ENCODE measurements around the gene SLC16A2.

SLC16A2 gene

DNA sequence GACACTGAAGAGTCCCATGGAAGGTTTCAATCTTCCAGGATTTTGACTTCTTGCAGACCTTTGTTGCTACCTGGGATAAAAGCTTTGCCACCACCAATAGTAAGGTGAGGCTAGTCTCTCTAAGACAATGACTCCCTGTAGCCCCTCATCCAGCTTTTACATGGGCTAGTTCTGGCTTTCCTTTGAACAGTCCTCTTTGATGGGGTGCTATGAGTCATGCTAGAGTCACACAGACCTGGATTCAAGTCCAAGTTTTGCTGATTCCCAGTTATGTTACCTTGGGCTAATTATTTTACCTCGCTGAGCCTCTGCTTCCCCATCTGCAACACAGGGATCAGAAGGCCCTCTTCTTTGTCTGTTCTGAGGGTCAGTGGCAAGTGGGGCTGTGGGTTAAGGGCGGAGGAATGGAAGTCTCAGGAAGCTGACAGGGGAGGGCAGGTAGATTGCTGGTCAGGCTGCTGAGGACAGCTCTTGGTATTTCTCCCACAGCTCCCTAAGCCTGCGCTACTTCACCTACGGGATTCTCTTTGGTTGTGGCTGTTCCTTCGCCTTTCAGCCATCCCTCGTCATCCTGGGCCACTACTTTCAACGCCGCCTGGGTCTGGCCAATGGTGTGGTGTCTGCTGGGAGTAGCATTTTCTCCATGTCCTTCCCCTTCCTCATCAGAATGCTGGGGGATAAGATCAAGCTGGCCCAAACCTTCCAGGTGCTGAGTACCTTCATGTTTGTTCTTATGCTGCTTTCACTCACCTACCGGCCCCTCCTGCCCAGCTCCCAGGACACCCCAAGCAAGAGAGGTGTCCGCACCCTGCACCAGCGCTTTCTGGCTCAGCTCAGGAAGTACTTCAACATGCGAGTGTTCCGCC, 102.8 kb downstream of the SLC16A2 start:
- Histone ChIP-seq H3K4me3 (ENCODE audit: control insufficient read depth in 1 of 7, extremely low read depth in 1 of 7, insufficient read depth in 4 of 7, low read depth in 2 of 7, low read length in 6 of 7) (no peak overlapping the region), H3K4me1 (ENCODE audit: control extremely low read depth in 1 of 4, control insufficient read depth in 4 of 4, insufficient read depth in 4 of 4, low read length in 3 of 4) (no peaks in the 10 kb centered on the region), H3K27ac (ENCODE audit: insufficient read depth in 1 of 2, low read depth in 1 of 2, low read length in 2 of 2, poor library complexity in 1 of 2, severe bottlenecking in 2 of 2) (no peak overlapping the region), H3K36me3 (ENCODE audit: control insufficient read depth in 4 of 4, insufficient read depth in 4 of 4, low read length in 3 of 4) (no peaks in the 10 kb centered on the region), H3K27me3 (replicated peaks in 2 of 5; ENCODE audit: control insufficient read depth in 4 of 5, insufficient read depth in 5 of 5, low read length in 4 of 5) (peaks cover 0 to 5% (median 0%) of the 10 kb centered on the region in 5 experiments), H3K9me3 (ENCODE audit: control extremely low read depth in 1 of 5, control insufficient read depth in 4 of 5, insufficient read depth in 2 of 5, low read depth in 1 of 5, low read length in 4 of 5) (no peaks in the 10 kb centered on the region)
- ChIA-PET POLR2A (no interaction called here), CTCF (no interaction called here)
- WGBS (ENCODE audit: insufficient coverage): 98% methylated on average over 8 of the region's 13 CpGs
- no peak for DNase-seq

DNA sequence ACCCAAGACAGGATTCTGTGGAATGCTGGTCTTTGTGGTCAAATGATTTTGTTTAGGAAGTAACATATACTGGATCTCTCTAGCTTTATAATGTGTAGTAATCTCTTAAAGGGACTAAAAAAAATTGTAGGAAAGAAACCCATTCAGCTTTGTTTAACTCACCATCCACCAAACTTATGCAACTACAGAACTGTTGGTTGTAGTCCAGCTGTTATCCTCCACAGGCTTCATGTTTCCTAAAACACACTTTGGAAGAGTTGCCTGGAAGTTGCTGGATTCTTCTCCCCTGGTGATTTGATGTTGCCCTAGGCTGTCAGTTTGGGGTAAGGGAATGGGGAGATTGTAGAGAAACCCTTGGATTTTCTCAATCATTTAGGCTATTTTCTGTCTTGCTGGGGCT, 103.8 kb downstream of the SLC16A2 start:
- CTCF ChIA-PET: no interaction called here
- DNase-seq: no peak
- no peak overlapping the region for H3K27ac ChIP-seq (ENCODE audit: insufficient read depth in 1 of 2, low read depth in 1 of 2, low read length in 2 of 2, poor library complexity in 1 of 2, severe bottlenecking in 2 of 2)

DNA sequence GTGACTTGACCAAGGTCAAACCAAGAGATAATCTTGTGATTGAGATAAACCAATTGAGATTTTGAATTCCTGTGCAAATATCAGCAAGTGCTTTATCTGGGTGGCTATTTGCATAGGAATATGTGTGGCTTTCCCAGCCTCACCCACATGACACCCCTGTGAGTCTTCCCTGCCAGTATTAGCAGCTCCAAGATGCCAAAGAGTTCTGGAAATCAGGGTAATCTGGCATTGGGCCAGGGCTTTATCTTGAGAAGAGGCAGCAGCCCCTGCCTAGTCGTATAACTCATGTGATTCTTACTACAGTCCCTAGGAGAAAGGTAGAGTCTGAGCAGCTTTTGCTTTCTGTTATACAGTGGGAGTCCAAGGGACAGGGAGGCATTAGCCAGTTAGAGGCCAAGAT, 105.5 kb downstream of the SLC16A2 start:
- no peak for DNase-seq
- Histone ChIP-seq H3K36me3 (ENCODE audit: control insufficient read depth in 4 of 4, insufficient read depth in 4 of 4, low read length in 3 of 4) (no peaks in the 10 kb centered on the region), H3K4me1 (ENCODE audit: control extremely low read depth in 1 of 4, control insufficient read depth in 4 of 4, insufficient read depth in 4 of 4, low read length in 3 of 4) (no peaks in the 10 kb centered on the region), H3K4me3 (ENCODE audit: control insufficient read depth in 1 of 7, extremely low read depth in 1 of 7, insufficient read depth in 4 of 7, low read depth in 2 of 7, low read length in 6 of 7) (no peak overlapping the region), H3K9me3 (ENCODE audit: control extremely low read depth in 1 of 5, control insufficient read depth in 4 of 5, insufficient read depth in 2 of 5, low read depth in 1 of 5, low read length in 4 of 5) (no peaks in the 10 kb centered on the region), H3K27me3 (replicated peaks in 2 of 5; ENCODE audit: control insufficient read depth in 4 of 5, insufficient read depth in 5 of 5, low read length in 4 of 5) (peaks cover 0 to 5% (median 0%) of the 10 kb centered on the region in 5 experiments), H3K27ac (ENCODE audit: insufficient read depth in 1 of 2, low read depth in 1 of 2, low read length in 2 of 2, poor library complexity in 1 of 2, severe bottlenecking in 2 of 2) (no peak overlapping the region)
- CTCF ChIA-PET: interaction anchor here (1.7 kb wide), 1 partner anchor 34 kb away, joined by 4 read pairs; no protein-coding TSS in a partner anchor
- POLR2A ChIA-PET: no interaction called here
- WGBS (ENCODE audit: insufficient coverage): 40% methylated on average over 1 of the region's 1 CpG

More for the DNA sequence above, 103.8 kb downstream of the SLC16A2 start:
- H3K4me3 ChIP-seq (ENCODE audit: control insufficient read depth in 1 of 7, extremely low read depth in 1 of 7, insufficient read depth in 4 of 7, low read depth in 2 of 7, low read length in 6 of 7): no peak overlapping the region
- no peaks in the 10 kb centered on the region for H3K4me1 ChIP-seq (ENCODE audit: control extremely low read depth in 1 of 4, control insufficient read depth in 4 of 4, insufficient read depth in 4 of 4, low read length in 3 of 4)
- H3K9me3 ChIP-seq (ENCODE audit: control extremely low read depth in 1 of 5, control insufficient read depth in 4 of 5, insufficient read depth in 2 of 5, low read depth in 1 of 5, low read length in 4 of 5): no peaks in the 10 kb centered on the region
- H3K27me3 ChIP-seq (replicated peaks in 2 of 5; ENCODE audit: control insufficient read depth in 4 of 5, insufficient read depth in 5 of 5, low read length in 4 of 5): peaks cover 0 to 5% (median 0%) of the 10 kb centered on the region in 5 experiments
- no peaks in the 10 kb centered on the region for H3K36me3 ChIP-seq (ENCODE audit: control insufficient read depth in 4 of 4, insufficient read depth in 4 of 4, low read length in 3 of 4)
- POLR2A ChIA-PET: no interaction called here

DNA sequence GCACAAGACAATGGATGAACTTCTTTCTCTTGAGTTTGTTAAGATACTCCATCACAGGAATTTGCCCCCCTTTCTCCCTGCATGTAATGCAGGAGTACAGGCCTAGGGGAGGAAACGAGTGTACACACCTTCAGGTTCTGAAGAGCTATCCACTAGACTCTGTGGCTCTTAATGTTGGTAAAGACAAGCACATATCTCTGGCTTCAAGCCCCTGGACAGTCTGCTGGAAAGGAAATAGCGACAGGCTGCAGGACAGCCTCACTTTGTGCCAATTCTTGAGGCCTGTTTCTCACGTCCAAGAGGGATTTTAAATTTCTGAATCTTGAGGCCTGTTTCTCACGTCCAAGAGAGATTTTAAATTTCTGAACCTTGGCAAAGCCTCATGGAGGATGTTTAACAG, 106.1 kb downstream of the SLC16A2 start:
- peaks cover 0 to 5% (median 0%) of the 10 kb centered on the region in 5 experiments for H3K27me3 ChIP-seq (replicated peaks in 2 of 5; ENCODE audit: control insufficient read depth in 4 of 5, insufficient read depth in 5 of 5, low read length in 4 of 5)
- no peaks in the 10 kb centered on the region for H3K4me1 ChIP-seq (ENCODE audit: control extremely low read depth in 1 of 4, control insufficient read depth in 4 of 4, insufficient read depth in 4 of 4, low read length in 3 of 4)
- ChIA-PET CTCF (interaction anchor here (1.7 kb wide), 1 partner anchor 34 kb away, joined by 4 read pairs; no protein-coding TSS in a partner anchor), POLR2A (no interaction called here)
- WGBS (ENCODE audit: insufficient coverage): 82% methylated on average over 2 of the region's 4 CpGs
- no peaks in the 10 kb centered on the region for H3K36me3 ChIP-seq (ENCODE audit: control insufficient read depth in 4 of 4, insufficient read depth in 4 of 4, low read length in 3 of 4)
- no peaks in the 10 kb centered on the region for H3K9me3 ChIP-seq (ENCODE audit: control extremely low read depth in 1 of 5, control insufficient read depth in 4 of 5, insufficient read depth in 2 of 5, low read depth in 1 of 5, low read length in 4 of 5)
- H3K27ac ChIP-seq (ENCODE audit: insufficient read depth in 1 of 2, low read depth in 1 of 2, low read length in 2 of 2, poor library complexity in 1 of 2, severe bottlenecking in 2 of 2): no peak overlapping the region
- no peak for DNase-seq
- no peak overlapping the region for H3K4me3 ChIP-seq (ENCODE audit: control insufficient read depth in 1 of 7, extremely low read depth in 1 of 7, insufficient read depth in 4 of 7, low read depth in 2 of 7, low read length in 6 of 7)

DNA sequence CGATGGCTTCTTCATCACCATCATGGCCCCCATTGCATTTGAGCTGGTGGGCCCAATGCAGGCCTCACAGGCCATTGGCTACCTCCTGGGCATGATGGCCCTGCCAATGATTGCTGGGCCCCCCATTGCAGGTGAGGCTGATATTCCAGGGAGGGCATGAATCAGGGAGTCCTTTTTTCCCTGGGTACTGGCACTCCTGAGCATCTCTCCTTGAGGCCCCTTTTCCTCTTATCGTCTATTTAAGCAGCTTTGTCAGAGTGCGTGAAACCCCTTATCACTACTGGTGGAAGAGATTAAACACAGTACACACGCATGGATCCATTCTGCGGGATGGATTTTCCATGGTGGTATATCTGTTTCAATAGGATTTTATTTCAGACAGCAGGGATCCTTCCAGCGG, 108.0 kb downstream of the SLC16A2 start:
- CTCF ChIA-PET: no interaction called here

DNA sequence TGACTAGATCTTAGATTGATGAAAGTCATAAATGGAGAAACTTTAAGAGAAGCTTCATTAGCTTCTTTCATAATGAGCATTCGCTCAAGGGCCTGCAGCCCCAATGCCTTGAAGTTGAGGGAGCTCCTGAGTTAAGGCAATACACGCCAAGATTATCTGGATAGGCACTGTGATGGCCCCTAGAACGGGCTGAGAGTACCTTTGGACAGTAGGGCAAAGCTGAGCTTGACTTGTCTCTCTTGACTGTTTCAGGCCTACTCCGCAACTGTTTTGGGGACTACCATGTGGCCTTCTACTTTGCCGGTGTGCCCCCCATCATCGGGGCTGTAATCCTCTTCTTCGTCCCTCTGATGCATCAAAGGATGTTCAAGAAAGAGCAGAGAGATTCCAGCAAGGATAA, 109.8 kb downstream of the SLC16A2 start:
- ChIA-PET POLR2A (no interaction called here), CTCF (interaction anchor here (1.1 to 1.2 kb wide), 2 partner anchors 8 to 16 kb away, joined by 3 read pairs; no protein-coding TSS in a partner anchor)
- no peaks in the 10 kb centered on the region for H3K27me3 ChIP-seq (replicated peaks in 2 of 5; ENCODE audit: control insufficient read depth in 4 of 5, insufficient read depth in 5 of 5, low read length in 4 of 5)
- H3K4me3 ChIP-seq (ENCODE audit: control insufficient read depth in 1 of 7, extremely low read depth in 1 of 7, insufficient read depth in 4 of 7, low read depth in 2 of 7, low read length in 6 of 7): no peak overlapping the region
- H3K9me3 ChIP-seq (ENCODE audit: control extremely low read depth in 1 of 5, control insufficient read depth in 4 of 5, insufficient read depth in 2 of 5, low read depth in 1 of 5, low read length in 4 of 5): no peaks in the 10 kb centered on the region
- no peak for DNase-seq
- peaks cover 0 to 8% (median 4%) of the 10 kb centered on the region in 4 experiments for H3K4me1 ChIP-seq (ENCODE audit: control extremely low read depth in 1 of 4, control insufficient read depth in 4 of 4, insufficient read depth in 4 of 4, low read length in 3 of 4)
- no peaks in the 10 kb centered on the region for H3K36me3 ChIP-seq (ENCODE audit: control insufficient read depth in 4 of 4, insufficient read depth in 4 of 4, low read length in 3 of 4)
- H3K27ac ChIP-seq (ENCODE audit: insufficient read depth in 1 of 2, low read depth in 1 of 2, low read length in 2 of 2, poor library complexity in 1 of 2, severe bottlenecking in 2 of 2): no peak overlapping the region
- 95% methylated on average over 7 of the region's 7 CpGs for WGBS (ENCODE audit: insufficient coverage)

More for the DNA sequence above, 108.0 kb downstream of the SLC16A2 start:
- Histone ChIP-seq H3K27ac (ENCODE audit: insufficient read depth in 1 of 2, low read depth in 1 of 2, low read length in 2 of 2, poor library complexity in 1 of 2, severe bottlenecking in 2 of 2) (no peak overlapping the region), H3K36me3 (ENCODE audit: control insufficient read depth in 4 of 4, insufficient read depth in 4 of 4, low read length in 3 of 4) (no peaks in the 10 kb centered on the region), H3K4me1 (ENCODE audit: control extremely low read depth in 1 of 4, control insufficient read depth in 4 of 4, insufficient read depth in 4 of 4, low read length in 3 of 4) (no peaks in the 10 kb centered on the region), H3K4me3 (ENCODE audit: control insufficient read depth in 1 of 7, extremely low read depth in 1 of 7, insufficient read depth in 4 of 7, low read depth in 2 of 7, low read length in 6 of 7) (no peak overlapping the region), H3K9me3 (ENCODE audit: control extremely low read depth in 1 of 5, control insufficient read depth in 4 of 5, insufficient read depth in 2 of 5, low read depth in 1 of 5, low read length in 4 of 5) (no peaks in the 10 kb centered on the region), H3K27me3 (replicated peaks in 2 of 5; ENCODE audit: control insufficient read depth in 4 of 5, insufficient read depth in 5 of 5, low read length in 4 of 5) (peaks cover 0 to under 1% (median 0%) of the 10 kb centered on the region in 5 experiments)
- DNase-seq: no peak
- WGBS (ENCODE audit: insufficient coverage): 100% methylated on average over 2 of the region's 6 CpGs
- POLR2A ChIA-PET: no interaction called here

DNA sequence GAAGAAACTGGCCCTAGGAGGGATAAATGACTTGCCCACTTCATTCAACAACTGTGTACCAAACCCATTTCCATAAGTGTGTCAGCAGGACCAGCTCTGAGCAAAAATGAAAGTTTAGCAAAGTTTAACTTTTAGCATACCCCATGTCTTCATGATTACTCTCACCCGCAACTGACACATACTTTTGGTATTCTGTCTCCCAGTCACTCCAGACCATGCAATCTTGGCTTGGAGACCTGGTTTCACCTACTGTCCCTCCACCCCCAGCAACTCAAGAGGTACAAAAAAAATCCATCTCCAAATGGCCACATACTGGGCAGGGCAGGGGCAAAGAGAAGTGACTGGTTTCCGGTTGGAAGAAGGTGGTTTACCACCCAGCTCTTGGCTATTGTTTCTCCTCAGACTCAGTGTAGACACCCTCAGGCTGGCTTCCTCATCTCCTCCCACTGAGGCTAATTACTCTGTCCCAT, 113.3 kb downstream of the SLC16A2 start:
- H3K27ac ChIP-seq (ENCODE audit: insufficient read depth in 1 of 2, low read depth in 1 of 2, low read length in 2 of 2, poor library complexity in 1 of 2, severe bottlenecking in 2 of 2): no peak overlapping the region
- H3K4me1 ChIP-seq (ENCODE audit: control extremely low read depth in 1 of 4, control insufficient read depth in 4 of 4, insufficient read depth in 4 of 4, low read length in 3 of 4): peaks cover 0 to 15% (median 9%) of the 10 kb centered on the region in 4 experiments
- no peaks in the 10 kb centered on the region for H3K36me3 ChIP-seq (ENCODE audit: control insufficient read depth in 4 of 4, insufficient read depth in 4 of 4, low read length in 3 of 4)
- peaks cover 0 to 4% (median 0%) of the 10 kb centered on the region in 5 experiments for H3K27me3 ChIP-seq (replicated peaks in 2 of 5; ENCODE audit: control insufficient read depth in 4 of 5, insufficient read depth in 5 of 5, low read length in 4 of 5)
- DNase-seq: peak in 2 of 3 donors; percentile 35 to 46
- WGBS (ENCODE audit: insufficient coverage): 90% methylated on average over 2 of the region's 2 CpGs
- ChIA-PET CTCF (interaction anchor here (1.0 to 2.8 kb wide), 5 partner anchors 11 to 153 kb away, joined by 3 to 12 read pairs (median 5); no protein-coding TSS in a partner anchor), POLR2A (interaction anchor here (1.2 kb wide), 1 partner anchor 242 kb away, joined by 5 read pairs; no protein-coding TSS in a partner anchor)
- H3K4me3 ChIP-seq (ENCODE audit: control insufficient read depth in 1 of 7, extremely low read depth in 1 of 7, insufficient read depth in 4 of 7, low read depth in 2 of 7, low read length in 6 of 7): no peak overlapping the region
- no peaks in the 10 kb centered on the region for H3K9me3 ChIP-seq (ENCODE audit: control extremely low read depth in 1 of 5, control insufficient read depth in 4 of 5, insufficient read depth in 2 of 5, low read depth in 1 of 5, low read length in 4 of 5)
